AG10803 (cell line): Measurements from ENCODE around the gene CDK5R1.

Source experiments
- DNase-seq: peaks from one replicate; pipeline ENCODE4 v3.0.0; 2010; ENCODE audit warnings: low read depth
- H3K4me3 ChIP-seq: 2 replicates; pipeline ENCODE4 v1.5.1; 2011; ENCODE audit warnings: mild to moderate bottlenecking, low read length, control low read depth
- TF ChIP-seq, protein P1 (sequence below): conservative IDR thresholded peaks from 2 replicates; pipeline ENCODE4 v1.5.1; 2011; ENCODE audit warnings: mild to moderate bottlenecking, low read length, control low read depth, inconsistent platforms

Gene CDK5R1

DNA sequence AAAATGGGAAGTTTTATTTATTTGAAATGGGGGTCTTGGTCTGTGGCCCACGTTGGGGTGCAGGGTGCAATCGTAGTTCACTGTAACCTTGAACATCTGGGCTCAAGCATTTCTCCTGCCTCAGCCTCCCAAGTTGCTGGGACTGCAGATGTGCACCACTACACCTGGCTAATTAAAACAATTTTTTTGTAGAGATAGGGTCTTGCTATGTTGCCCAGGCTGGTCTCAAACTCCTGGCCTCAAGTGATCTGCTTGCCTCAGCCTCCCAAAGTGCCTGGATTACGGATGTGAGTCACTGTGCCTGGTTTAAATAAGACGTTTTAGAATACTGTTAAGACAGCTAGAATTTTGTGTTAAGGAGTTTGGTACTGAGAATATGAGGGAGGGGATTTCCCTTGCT lies 26.7 kb upstream of the CDK5R1 start:
- TF ChIP-seq, protein P1, sequence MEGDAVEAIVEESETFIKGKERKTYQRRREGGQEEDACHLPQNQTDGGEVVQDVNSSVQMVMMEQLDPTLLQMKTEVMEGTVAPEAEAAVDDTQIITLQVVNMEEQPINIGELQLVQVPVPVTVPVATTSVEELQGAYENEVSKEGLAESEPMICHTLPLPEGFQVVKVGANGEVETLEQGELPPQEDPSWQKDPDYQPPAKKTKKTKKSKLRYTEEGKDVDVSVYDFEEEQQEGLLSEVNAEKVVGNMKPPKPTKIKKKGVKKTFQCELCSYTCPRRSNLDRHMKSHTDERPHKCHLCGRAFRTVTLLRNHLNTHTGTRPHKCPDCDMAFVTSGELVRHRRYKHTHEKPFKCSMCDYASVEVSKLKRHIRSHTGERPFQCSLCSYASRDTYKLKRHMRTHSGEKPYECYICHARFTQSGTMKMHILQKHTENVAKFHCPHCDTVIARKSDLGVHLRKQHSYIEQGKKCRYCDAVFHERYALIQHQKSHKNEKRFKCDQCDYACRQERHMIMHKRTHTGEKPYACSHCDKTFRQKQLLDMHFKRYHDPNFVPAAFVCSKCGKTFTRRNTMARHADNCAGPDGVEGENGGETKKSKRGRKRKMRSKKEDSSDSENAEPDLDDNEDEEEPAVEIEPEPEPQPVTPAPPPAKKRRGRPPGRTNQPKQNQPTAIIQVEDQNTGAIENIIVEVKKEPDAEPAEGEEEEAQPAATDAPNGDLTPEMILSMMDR: no peak
- no peak for DNase-seq

DNA sequence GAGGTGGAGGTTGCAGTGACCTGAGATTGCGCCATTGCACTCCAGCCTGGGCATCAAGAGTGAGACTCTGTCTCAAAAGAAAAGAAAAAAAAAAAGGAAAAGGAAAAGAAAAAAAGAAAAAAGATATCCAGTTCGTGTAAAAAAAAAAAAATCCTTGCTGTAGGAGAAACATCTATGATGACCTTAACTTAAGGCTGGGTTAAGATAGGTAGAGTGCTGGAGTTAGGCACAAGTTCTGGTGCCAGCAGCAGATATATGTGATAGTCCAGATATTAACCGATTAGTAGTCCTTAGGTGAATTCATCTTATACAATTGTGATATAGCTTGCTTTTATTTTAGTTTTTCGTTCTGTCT lies 25.3 kb upstream of the CDK5R1 start:
- H3K4me3 ChIP-seq: no peak overlapping the region
- no peak for DNase-seq
- TF ChIP-seq, protein P1: no peak

More for the DNA sequence above, 26.7 kb upstream of the CDK5R1 start:
- no peak overlapping the region for H3K4me3 ChIP-seq

DNA sequence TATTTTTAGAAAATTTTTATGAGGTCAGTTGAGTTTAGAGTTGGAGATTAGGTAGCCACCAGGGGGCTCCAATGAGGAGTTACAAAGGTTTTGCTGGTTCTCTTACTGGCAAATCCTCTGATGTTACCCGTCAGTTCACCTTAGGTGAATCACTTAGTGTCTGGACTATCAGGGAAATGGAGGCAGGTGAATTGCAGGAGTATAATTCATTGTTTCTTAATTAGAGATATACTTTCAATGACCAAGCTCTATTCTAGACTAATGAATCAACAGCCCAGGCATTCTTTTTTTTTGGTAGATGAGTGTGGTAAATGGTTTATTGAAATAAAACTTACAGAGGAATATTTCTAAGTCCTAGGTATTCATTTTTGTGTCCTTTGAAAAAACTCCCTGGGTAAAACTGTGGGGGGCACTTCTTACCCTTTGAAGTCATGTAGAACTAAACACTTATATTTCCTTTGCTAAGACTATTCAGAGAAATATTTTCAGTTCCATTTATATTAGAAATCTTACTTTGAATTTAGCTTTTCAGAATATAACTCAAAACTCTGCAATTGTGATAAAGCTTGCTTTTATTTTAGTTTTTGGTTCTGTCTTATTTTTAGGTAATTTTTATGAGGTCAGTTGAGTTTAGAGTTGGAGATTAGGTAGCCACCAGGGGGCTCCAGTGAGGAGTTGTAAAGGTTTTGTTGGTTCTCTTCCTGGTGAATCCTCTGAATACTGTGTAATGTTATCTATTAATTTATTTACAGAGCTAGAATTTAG lies 24.8 kb upstream of the CDK5R1 start:
- peak; percentile 52 for DNase-seq
- TF ChIP-seq, protein P1: peak; percentile 65
- no peak overlapping the region for H3K4me3 ChIP-seq

DNA sequence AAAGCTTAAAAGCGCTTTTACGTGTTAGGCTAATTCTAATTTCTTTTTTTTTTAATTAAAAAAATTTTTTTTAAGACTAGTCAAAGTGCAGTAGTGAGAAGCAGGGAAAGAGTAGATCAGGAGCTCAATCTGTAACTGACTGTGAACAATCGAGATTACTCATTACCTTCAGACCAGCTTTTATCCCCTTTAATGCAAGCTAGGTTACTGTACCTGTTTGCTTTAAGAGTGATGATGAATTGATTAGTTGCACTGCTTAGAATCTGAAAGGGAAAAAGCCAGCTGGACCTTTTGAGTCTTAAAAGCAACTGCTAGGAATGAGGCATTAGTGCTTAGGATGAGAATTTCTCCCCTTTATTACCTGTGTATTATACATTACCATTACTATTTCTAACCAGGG lies 23.5 kb upstream of the CDK5R1 start:
- TF ChIP-seq, protein P1: no peak
- no peak overlapping the region for H3K4me3 ChIP-seq
- no peak for DNase-seq

GRCh38 chr17:32464374-32464773 lies 22.4 kb upstream of the CDK5R1 start:
- H3K4me3 ChIP-seq: no peak overlapping the region
- DNase-seq: no peak
- TF ChIP-seq, protein P1: no peak

GRCh38 chr17:32467949-32468348 lies 18.8 kb upstream of the CDK5R1 start:
- H3K4me3 ChIP-seq: no peak overlapping the region
- TF ChIP-seq, protein P1: no peak
- no peak for DNase-seq

- TF ChIP-seq, protein P1: no peak
- DNase-seq: no peak
These were observed 16.2 kb upstream of the CDK5R1 start for GRCh38 chr17:32470405-32471167.

More at GRCh38 chr17:32470405-32471167, 16.2 kb upstream of the CDK5R1 start:
- no peak overlapping the region for H3K4me3 ChIP-seq
